T-helper 17 cell (primary cell): ENCODE measurements around the gene NGDN. TPM values are rescaled to one million over a fixed set of nuclear protein-coding genes. Genes with fewer than 3 reads are reported as not detected.
"Not testable (repeated sequence)": the region's sequence is repeated elsewhere in the genome, so short reads cannot be mapped to it uniquely, and the experiment has no call there.

Experiments used
- ATAC-seq: fragments of 150-1000 bp; cut with Tn5 transposase; 2 replicates; pipeline ENCODE4 v1.10.0; 2021; ENCODE audit warnings: mild to moderate bottlenecking, moderate library complexity
- DNase-seq, 3 donors: peaks; one replicate each; pipeline versions ENCODE4 v3.0.0 to v3.0.0-alpha.2; 2020 to 2021
- H3K9me3 ChIP-seq: one replicate; pipeline ENCODE4 v1.7.0; 2013; ENCODE audit warnings: low read length, mild to moderate bottlenecking; ENCODE audit not compliant: control insufficient read depth, poor library complexity, severe bottlenecking
- H3K27ac Mint-ChIP-seq: one replicate; pipeline ENCODE4 v1.8.0; 2022; ENCODE audit warnings: mild to moderate bottlenecking, moderate library complexity, mixed read lengths
- H3K27me3 Mint-ChIP-seq: one replicate; pipeline ENCODE4 v1.8.0; 2022; ENCODE audit warnings: mixed read lengths
- H3K36me3 Mint-ChIP-seq: one replicate; pipeline ENCODE4 v1.8.0; 2022; ENCODE audit warnings: low read depth, mixed read lengths
- H3K4me1 Mint-ChIP-seq: one replicate; pipeline ENCODE4 v1.8.0; 2022; ENCODE audit warnings: mild to moderate bottlenecking, mixed read lengths
- H3K4me3 Mint-ChIP-seq: one replicate; pipeline ENCODE4 v1.8.0; 2022; ENCODE audit warnings: mild to moderate bottlenecking, moderate library complexity, mixed read lengths
- total RNA-seq, 4 donors: library from RNA in 2 of 4; stranded (reverse) in 2 of 4; gene quantifications; one replicate each; pipeline ENCODE4 v1.2.3 and lab custom pipeline; 2022 to 2026

Gene NGDN
- total RNA-seq, 2 donors from 2014 or later = 97.6 to 120 TPM

DNA sequence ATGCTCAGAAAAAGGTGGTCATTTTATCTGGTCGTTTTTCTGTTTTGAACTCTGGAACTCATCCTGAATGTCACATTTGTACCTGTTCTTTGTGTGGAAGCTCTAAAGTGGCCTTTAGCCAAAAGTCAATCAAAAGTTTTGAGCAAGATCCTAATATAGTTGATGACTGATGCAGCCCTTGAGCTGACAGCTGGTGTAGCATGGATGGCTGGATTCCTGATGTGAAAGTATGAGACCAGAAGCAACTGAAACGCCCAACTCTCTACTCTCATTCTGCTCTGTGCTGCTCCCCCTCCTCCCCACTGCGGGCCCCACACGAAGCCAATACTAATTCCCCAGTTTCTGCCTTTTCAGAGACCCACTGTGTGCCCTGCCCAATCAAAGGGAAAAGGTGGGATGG is 23.7 kb upstream of the NGDN start:
- peaks cover 7% of the 10 kb centered on the region for H3K4me1 Mint-ChIP-seq
- H3K36me3 Mint-ChIP-seq = peaks cover 10% of the 10 kb centered on the region
- no peak overlapping the region for H3K27ac Mint-ChIP-seq
- no peaks in the 10 kb centered on the region for H3K9me3 ChIP-seq
- DNase-seq = no peak
- no peak for ATAC-seq
- H3K27me3 Mint-ChIP-seq = peaks cover 65% of the 10 kb centered on the region
- H3K4me3 Mint-ChIP-seq = no peak overlapping the region

DNA sequence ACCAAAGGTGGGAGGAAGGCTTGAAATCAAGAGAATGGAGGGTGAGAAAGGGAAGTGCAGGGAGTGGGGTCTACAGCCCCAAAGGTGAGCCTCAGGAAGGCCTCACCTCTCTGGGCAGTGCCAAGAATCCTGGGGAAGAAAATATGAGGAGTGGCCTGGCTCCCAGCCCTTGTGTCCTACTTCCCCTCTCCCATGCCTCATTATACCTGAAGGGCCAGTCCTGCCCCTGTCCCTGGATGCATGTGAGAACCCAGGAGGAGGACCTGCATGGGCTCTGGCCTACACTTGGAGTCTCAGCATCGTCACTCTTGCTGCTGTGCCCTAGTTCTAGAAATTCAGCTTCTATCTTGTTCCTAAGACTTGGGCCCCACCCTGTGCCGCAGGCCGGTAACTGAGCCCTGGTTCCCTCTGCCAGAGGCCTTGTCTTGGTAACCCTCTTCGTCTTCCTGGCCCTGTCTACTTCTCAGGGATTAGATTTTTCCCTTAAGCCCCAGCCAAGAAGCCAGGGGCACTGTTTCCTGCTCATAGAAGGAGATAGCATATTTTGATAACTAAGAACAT is 23.1 kb upstream of the NGDN start:
- H3K27ac Mint-ChIP-seq = no peak overlapping the region
- no peak for DNase-seq
- peaks cover 6% of the 10 kb centered on the region for H3K36me3 Mint-ChIP-seq
- ATAC-seq = no peak
- peaks cover 4% of the 10 kb centered on the region for H3K4me1 Mint-ChIP-seq
- H3K4me3 Mint-ChIP-seq = no peak overlapping the region
- H3K27me3 Mint-ChIP-seq = peaks cover 65% of the 10 kb centered on the region
- H3K9me3 ChIP-seq = no peaks in the 10 kb centered on the region

DNA sequence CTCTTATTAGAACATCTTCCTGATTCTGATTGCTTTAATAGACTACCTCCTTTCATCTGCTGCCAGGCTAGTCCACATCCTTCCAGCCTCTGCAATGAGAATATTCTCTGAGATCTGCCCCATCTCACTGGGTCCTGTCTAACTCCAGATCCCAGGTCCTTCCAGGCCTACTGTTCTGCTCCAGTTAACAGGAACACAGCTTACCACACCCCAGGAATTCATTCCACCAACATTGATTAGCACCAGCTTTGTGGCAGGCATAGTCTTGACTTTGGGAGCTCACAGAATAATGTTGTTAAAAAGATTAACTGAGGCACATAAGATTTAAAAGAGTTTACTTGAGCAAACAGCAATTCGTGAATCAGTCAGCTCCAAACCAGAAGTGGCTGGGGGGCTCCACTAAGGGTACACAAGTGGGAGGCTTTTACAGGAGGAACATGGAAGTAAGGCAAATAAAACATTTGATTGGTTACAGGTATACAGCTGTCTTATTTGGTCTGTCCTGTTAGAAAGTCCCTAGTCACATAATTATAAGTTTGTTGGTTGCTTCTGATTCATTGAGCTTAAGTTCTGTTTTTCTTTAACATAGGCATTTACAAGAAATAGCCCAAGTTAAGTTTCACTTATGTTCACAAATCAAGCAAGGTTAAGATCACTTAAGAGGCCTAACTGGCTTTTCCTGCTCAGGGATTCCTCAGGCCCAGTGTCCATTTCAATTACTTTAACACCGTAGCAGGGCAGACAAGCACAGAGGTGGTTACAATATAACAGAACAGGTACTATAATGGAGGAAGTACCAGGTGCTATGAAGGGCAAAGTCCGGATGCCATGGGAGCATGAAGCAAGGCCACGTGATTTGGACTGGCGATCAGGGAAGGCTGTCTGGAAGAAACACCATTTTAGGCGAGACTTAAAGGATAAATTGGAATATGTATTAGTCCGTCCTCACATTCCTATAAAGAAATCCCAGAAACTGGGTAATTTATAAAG is 21.8 kb upstream of the NGDN start:
- DNase-seq = no peak
- H3K9me3 ChIP-seq = no peaks in the 10 kb centered on the region
- H3K4me3 Mint-ChIP-seq = no peak overlapping the region
- no peak for ATAC-seq
- peaks cover 2% of the 10 kb centered on the region for H3K36me3 Mint-ChIP-seq
- H3K27ac Mint-ChIP-seq = no peak overlapping the region
- peaks cover 58% of the 10 kb centered on the region for H3K27me3 Mint-ChIP-seq
- H3K4me1 Mint-ChIP-seq = no peaks in the 10 kb centered on the region

DNA sequence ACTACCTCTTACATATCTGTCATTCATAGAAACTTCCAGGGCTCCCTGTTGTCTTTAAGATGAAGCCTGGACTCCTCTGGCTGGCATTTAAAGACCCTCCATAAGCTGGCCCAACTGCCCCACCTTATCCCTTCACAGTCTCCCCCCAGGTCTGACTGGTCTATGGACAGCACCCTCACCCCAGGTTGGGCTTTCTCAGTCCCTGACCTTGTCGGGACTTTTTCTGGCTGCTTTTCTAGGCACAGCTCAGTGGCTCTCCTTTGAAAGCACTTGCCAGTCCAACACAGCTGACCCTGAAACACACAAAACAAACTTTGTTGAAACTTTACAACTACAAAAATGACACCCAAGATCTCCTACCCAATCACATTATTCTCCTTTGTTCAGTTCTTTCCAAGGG is 20.2 kb upstream of the NGDN start:
- no peak for ATAC-seq
- H3K4me1 Mint-ChIP-seq = no peaks in the 10 kb centered on the region
- H3K36me3 Mint-ChIP-seq = no peaks in the 10 kb centered on the region
- H3K27me3 Mint-ChIP-seq = peaks cover 59% of the 10 kb centered on the region
- H3K9me3 ChIP-seq = no peaks in the 10 kb centered on the region
- H3K27ac Mint-ChIP-seq = no peak overlapping the region
- no peak overlapping the region for H3K4me3 Mint-ChIP-seq
- DNase-seq = no peak

DNA sequence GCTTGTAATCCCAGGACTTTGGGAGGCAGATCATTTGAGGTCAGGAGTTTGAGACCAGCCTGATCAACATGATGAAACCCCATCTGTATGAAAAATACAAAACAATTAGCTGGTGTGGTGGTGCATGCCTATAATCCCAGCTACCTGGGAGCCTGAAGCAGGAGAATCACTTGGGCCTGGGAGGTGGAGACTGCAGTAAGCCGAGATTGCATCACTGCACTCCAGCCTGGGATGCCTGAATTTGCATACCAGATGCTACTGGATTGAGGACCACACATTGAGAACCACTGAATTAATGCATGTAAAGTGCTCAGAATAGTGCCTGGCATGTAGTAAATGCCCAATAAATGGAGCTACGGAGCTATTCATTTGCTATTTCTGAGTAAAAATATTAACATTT is 19.1 kb upstream of the NGDN start:
- ATAC-seq = no peak
- H3K9me3 ChIP-seq = no peaks in the 10 kb centered on the region
- no peak overlapping the region for H3K4me3 Mint-ChIP-seq
- no peaks in the 10 kb centered on the region for H3K36me3 Mint-ChIP-seq
- DNase-seq = no peak
- H3K4me1 Mint-ChIP-seq = no peaks in the 10 kb centered on the region
- H3K27ac Mint-ChIP-seq = no peak overlapping the region
- H3K27me3 Mint-ChIP-seq = peaks cover 65% of the 10 kb centered on the region

DNA sequence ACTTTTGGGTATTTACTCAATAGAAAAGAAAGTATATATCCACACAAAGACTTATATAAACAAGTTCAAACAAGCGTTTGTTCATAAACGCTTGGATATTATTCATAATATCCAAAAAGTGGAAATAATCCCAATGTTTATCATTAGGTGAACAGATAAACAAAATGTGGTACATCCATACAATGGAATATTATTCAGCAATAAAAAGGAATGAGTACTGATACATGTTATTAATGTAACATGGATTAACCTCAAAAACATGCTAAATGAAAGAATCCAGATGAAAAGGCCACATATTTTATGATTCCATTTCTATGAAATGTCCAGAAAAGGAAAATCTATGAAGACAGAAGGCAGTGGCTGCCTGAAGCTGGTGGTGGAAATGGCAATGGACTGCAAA is 17.3 kb upstream of the NGDN start:
- Mint-ChIP-seq H3K27me3 (peaks cover 74% of the 10 kb centered on the region), H3K4me3 (no peak overlapping the region), H3K4me1 (no peaks in the 10 kb centered on the region)

DNA sequence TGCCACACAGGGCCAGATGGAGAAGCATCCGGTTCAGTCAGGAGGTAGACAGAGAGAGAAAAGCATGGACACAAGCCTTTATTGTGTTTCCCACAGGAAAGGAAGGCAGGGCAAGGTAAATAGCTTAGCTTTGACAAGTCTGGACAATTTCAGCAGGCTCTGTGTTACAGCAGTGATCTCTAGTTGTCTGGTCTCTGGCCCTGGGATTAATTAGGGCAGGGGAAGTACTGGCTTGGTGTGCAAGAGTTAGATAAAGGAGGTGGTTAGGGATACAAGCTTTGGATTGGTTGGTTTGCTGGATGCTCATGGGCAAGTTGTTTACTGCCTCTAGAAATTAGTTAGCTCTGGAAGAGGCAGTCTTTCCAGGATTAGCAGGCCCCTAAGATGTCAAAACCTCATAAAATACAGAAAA is 15.1 kb upstream of the NGDN start:
- no peaks in the 10 kb centered on the region for H3K4me1 Mint-ChIP-seq
- no peaks in the 10 kb centered on the region for H3K36me3 Mint-ChIP-seq
- ATAC-seq (no peak), DNase-seq (no peak)
- H3K27ac Mint-ChIP-seq = no peak overlapping the region
- H3K27me3 Mint-ChIP-seq = peaks cover 62% of the 10 kb centered on the region
- H3K9me3 ChIP-seq = no peaks in the 10 kb centered on the region
- H3K4me3 Mint-ChIP-seq = no peak overlapping the region

More for the DNA sequence above, 17.3 kb upstream of the NGDN start:
- ATAC-seq = no peak
- DNase-seq = no peak
- H3K9me3 ChIP-seq = no peaks in the 10 kb centered on the region
- Mint-ChIP-seq H3K36me3 (no peaks in the 10 kb centered on the region), H3K27ac (no peak overlapping the region)

DNA sequence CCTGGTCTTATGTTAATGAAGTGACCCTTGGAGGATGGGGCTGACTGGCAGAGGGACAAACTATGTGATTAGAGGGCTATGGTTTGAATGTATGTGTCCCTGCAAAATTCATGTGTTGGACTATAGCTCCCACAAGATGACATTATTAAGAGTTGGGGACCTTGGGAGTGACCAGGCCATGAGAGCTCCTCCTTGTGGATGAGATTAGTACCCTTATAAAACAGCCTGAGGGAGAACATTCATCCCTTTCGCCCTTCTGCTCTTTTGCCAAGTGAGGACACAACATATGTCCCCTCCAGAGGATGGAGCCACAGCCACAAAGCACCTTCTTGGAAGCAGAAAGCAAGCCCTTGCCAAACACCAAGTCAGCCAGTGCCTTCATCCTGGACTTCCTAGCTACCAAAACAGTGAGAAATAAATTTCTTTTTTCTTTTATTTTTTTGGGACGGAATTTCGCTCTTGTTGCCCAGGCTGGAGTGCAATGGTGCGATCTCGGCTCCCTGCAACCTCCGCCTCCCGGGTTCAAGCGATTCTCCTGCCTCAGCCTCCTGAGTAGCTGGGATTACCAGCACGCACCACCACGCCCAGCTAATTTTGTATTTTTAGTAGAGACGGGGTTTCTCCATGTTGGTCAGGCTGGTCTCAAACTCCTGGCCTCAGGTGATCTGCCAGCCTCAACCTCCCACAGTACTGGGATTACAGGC is 12.5 kb upstream of the NGDN start:
- not testable (repeated sequence) for H3K27ac Mint-ChIP-seq, DNase-seq, ATAC-seq, H3K9me3 ChIP-seq, H3K4me3 Mint-ChIP-seq, H3K4me1 Mint-ChIP-seq, H3K36me3 Mint-ChIP-seq
- H3K27me3 Mint-ChIP-seq = peaks cover 63% of the 10 kb centered on the region

DNA sequence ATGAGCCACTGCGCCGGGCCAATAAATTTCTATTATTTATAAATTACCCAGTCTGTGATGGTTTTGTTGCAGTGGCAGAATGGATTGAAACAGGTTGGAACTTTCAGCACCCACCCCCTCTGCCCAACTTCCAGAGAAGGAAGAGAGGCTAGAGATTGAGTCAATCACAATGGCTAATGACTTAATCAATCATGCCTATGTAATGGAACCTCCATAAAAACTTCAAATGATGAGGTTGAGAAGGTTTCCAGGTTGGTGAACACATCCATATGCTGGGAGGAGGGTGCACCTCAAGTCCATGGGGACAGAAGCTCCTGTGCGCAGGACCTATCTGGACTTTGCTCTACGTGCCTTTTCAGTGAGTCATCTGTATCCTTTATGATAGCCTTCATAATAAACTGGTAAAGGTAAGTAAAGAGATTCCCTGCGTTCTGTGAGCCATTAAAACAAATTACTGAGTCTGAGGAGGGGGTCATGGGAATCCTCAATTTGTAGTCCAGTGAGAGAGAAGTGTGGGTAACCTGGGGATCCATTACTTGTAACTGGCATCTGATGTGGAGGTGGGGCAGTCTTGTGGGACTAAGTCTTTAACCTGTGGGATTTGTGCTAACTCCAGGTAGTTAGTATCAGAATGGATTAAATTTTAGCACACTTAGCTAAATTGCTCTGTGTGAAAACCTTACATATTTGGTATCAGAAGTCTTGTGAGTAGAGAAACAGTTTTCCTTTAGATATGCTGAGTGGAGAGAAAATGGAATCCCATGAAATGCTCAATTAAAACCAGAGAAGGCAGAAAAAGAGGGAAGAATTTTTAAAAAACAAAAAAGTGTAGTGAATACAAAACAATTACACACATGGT is 11.7 kb upstream of the NGDN start:
- H3K36me3 Mint-ChIP-seq = peaks cover 2% of the 10 kb centered on the region
- no peak for ATAC-seq

DNA sequence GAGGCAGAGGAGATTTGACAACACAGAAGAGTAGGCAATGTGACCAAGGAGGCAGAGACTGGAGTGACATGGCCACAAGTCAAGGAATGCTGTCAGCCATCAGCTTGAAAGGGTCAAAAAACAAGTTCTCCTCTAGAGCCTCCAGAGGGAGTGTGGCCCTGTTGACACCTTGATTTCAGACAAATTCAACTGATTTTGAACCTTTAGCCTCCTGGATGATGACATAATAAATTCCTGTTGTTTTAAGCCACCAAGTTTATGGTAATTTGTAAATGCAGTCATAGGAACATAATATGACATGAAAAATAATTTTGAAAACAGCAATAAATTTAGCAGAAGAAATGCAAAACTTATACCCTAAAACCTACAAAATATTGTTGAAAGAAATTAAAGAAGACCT is 8.5 kb upstream of the NGDN start:
- no peak for DNase-seq
- Mint-ChIP-seq H3K4me1 (no peaks in the 10 kb centered on the region), H3K27ac (no peak overlapping the region), H3K4me3 (no peak overlapping the region), H3K36me3 (peaks cover 2% of the 10 kb centered on the region), H3K27me3 (peaks cover 29% of the 10 kb centered on the region)
- no peak for ATAC-seq
- no peaks in the 10 kb centered on the region for H3K9me3 ChIP-seq

More for the DNA sequence above, 11.7 kb upstream of the NGDN start:
- Mint-ChIP-seq H3K4me3 (no peak overlapping the region), H3K27ac (no peak overlapping the region), H3K4me1 (no peaks in the 10 kb centered on the region), H3K27me3 (peaks cover 58% of the 10 kb centered on the region)
- no peak for DNase-seq
- H3K9me3 ChIP-seq = no peaks in the 10 kb centered on the region

DNA sequence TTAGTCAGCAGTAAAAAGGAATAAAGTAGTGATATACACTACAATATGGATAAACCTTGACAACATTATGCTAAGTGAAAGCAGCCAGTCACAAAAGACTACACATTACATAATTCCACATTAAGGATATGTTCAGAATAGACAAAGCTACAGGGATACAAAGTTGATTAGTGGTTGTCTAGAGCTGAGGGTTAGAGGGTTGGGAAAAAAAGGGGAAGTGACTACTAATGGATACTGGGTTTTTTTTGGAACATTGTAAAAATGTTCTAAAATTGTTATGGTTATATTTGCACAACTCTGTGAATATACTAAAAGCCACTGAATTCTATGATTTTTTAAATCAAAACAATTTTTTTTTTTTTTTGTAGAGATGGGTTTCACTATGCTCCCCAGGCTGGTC is 4.8 kb upstream of the NGDN start:
- H3K27ac Mint-ChIP-seq = no peak overlapping the region
- H3K4me1 Mint-ChIP-seq = no peaks in the 10 kb centered on the region
- peaks cover 1% of the 10 kb centered on the region for H3K36me3 Mint-ChIP-seq
- no peak for DNase-seq
- no peak overlapping the region for H3K4me3 Mint-ChIP-seq
- no peak for ATAC-seq
- H3K9me3 ChIP-seq = no peaks in the 10 kb centered on the region
- H3K27me3 Mint-ChIP-seq = peaks cover 13% of the 10 kb centered on the region

DNA sequence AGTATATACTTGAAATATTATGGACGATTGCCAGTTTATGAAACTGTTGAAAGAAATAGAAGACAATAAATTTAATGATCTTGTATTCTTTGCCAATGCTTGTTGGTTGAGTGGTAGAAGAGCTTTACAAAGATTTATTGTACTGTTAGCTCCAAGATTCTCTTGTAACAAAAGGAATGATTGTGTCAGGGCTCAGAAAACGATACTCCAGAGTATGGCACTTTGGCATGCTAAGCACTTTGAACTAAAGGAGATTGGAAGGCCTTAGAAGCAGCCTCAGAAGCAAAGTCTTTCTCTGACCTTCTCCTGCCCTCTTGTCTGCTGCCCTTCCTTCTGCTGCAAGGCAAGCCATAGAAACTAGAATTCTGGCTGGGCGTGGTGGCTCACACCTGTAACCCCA is 4.2 kb upstream of the NGDN start:
- H3K9me3 ChIP-seq = no peaks in the 10 kb centered on the region
- H3K27me3 Mint-ChIP-seq = peaks cover 10% of the 10 kb centered on the region
- H3K4me1 Mint-ChIP-seq = no peaks in the 10 kb centered on the region
- no peak for DNase-seq
- H3K36me3 Mint-ChIP-seq = no peaks in the 10 kb centered on the region
- no peak overlapping the region for H3K27ac Mint-ChIP-seq
- H3K4me3 Mint-ChIP-seq = no peak overlapping the region
- ATAC-seq = no peak

DNA sequence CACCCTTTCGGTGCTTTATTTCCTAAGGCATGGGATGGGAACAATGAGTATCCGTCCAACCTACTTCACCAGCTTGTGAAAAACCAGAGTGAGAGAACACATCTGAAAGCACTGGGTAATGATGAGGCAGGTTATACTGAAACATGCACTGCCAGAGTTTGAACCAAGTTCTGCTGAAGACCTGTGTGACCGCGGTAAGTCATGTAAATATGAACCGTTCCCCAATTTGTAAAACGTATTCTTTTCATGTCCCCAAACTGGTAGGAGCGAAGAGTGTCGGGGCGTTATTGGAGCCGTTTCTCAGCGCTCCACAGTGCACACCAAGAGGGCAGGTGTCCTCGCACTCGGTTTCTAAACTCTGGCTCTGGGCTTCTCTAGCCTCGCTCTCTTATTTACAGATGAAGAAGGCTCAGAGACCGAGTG is 788 bp upstream of the NGDN start:
- Mint-ChIP-seq H3K36me3 (peaks cover 5% of the 10 kb centered on the region), H3K27ac (no peak overlapping the region), H3K4me1 (peaks cover 6% of the 10 kb centered on the region), H3K27me3 (no peaks in the 10 kb centered on the region), H3K4me3 (no peak overlapping the region)
- H3K9me3 ChIP-seq = no peaks in the 10 kb centered on the region
- no peak for ATAC-seq
- no peak for DNase-seq
